Fibroblast of pulmonary artery (primary cell): ENCODE results near the gene TUBAL3.

Experiments
- DNase-seq: peaks from one replicate; pipeline ENCODE4 v3.0.0-alpha.2; 2010; ENCODE audit warnings: low read depth
- H3K4me3 ChIP-seq: replicated peaks from 2 replicates; pipeline ENCODE4 v1.5.1; 2011; ENCODE audit warnings: low read depth, mild to moderate bottlenecking, control low read depth, low read length, moderate library complexity
- CTCF ChIP-seq: IDR thresholded peaks from 2 replicates; pipeline ENCODE4 v1.5.1; 2011; ENCODE audit warnings: mild to moderate bottlenecking, control low read depth, low read length, inconsistent platforms; ENCODE audit errors: missing control alignments

Gene TUBAL3

GRCh38 chr10:5395168-5395567, 9.5 kb downstream of the TUBAL3 start:
- DNase-seq = no peak
- TF ChIP-seq CTCF = no peak

GRCh38 chr10:5393529-5393928, 11.1 kb downstream of the TUBAL3 start:
- no peak for TF ChIP-seq CTCF
- no peak overlapping the region for H3K4me3 ChIP-seq
- DNase-seq = no peak

More at GRCh38 chr10:5395168-5395567, 9.5 kb downstream of the TUBAL3 start:
- no peak overlapping the region for H3K4me3 ChIP-seq

- H3K4me3 ChIP-seq = no peak overlapping the region
- no peak for DNase-seq
- TF ChIP-seq CTCF = no peak
These were observed 12.8 kb downstream of the TUBAL3 start for GRCh38 chr10:5391790-5392189.

GRCh38 chr10:5390607-5391205, 13.9 kb downstream of the TUBAL3 start:
- TF ChIP-seq CTCF = no peak
- H3K4me3 ChIP-seq = no peak overlapping the region
- no peak for DNase-seq

GRCh38 chr10:5387169-5387568, 17.5 kb downstream of the TUBAL3 start:
- DNase-seq = no peak
- no peak overlapping the region for H3K4me3 ChIP-seq
- TF ChIP-seq CTCF = no peak

- no peak overlapping the region for H3K4me3 ChIP-seq
- no peak for DNase-seq
These were observed 19.4 kb downstream of the TUBAL3 start for GRCh38 chr10:5385224-5385623.

More at GRCh38 chr10:5385224-5385623, 19.4 kb downstream of the TUBAL3 start:
- no peak for TF ChIP-seq CTCF
